Stimulated activated CD4-positive, alpha-beta T cell treated with anti-CD3 and anti-CD28 coated beads, Interleukin-2, amount 100 ng/mL, for 48 hours (primary cell): ENCODE results near the gene KLHL22.
"Not testable (repeated sequence)": the region's sequence is repeated elsewhere in the genome, so short reads cannot be mapped to it uniquely, and the experiment has no call there.

ENCODE experiments used
- DNase-seq, 2 donors: peaks; one replicate each; pipeline ENCODE4 v3.0.0-alpha.2; 2020

Gene KLHL22, protein sequence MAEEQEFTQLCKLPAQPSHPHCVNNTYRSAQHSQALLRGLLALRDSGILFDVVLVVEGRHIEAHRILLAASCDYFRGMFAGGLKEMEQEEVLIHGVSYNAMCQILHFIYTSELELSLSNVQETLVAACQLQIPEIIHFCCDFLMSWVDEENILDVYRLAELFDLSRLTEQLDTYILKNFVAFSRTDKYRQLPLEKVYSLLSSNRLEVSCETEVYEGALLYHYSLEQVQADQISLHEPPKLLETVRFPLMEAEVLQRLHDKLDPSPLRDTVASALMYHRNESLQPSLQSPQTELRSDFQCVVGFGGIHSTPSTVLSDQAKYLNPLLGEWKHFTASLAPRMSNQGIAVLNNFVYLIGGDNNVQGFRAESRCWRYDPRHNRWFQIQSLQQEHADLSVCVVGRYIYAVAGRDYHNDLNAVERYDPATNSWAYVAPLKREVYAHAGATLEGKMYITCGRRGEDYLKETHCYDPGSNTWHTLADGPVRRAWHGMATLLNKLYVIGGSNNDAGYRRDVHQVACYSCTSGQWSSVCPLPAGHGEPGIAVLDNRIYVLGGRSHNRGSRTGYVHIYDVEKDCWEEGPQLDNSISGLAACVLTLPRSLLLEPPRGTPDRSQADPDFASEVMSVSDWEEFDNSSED

GRCh38 chr22:20494978-20495860, at the start of gene KLHL22:
TSS of gene KLHL22 (minus strand) at chr22:20495795. CDS start at chr22:20489211, 6,584 bp downstream.
- no peak for DNase-seq

GRCh38 chr22:20545318-20545634, 49.7 kb upstream of the KLHL22 start:
- DNase-seq = not testable (repeated sequence)

- no peak for DNase-seq
These were observed 47.1 kb upstream of the KLHL22 start for GRCh38 chr22:20542736-20543135.

DNA sequence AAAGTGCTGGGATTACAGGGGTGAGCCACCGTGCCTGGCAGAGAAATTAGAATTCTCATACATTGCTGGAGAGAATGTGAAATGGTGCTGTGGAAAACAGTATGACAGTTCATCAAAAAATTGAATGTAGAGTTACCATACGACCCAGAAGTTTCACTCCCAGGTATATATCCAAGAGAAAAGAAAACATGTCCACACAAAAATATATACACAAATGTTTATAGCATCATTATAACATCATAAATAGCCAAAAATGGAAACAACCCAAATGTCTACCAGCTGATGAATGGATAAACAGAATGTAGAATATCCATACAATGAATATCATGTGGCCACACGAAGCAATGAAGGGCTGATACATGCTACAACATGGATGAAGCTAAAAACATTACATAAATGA, 46.5 kb upstream of the KLHL22 start:
- no peak for DNase-seq

GRCh38 chr22:20538875-20539274, 43.3 kb upstream of the KLHL22 start:
- DNase-seq = not testable (repeated sequence)

DNA sequence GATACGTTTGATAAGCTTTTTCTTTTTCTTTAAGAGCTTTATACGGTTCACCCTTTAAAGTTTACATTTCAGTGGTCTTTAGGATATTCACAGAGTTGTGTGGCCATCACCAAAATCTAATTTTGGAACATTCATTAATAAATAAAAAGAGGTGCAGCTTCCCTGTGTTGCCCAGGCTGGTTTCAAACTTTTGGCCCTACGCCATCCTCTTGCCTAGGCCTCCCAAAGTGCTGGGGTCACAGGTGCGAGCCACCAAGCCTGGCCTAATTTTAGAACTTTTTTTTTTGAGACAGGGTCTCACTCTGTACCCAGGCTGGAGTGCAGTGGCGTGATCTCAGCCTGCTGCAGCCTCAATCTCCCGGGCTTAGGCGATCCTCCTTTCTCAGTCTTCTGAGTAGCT, 42.4 kb upstream of the KLHL22 start:
- DNase-seq = no peak

- DNase-seq = no peak
These were observed 41.7 kb upstream of the KLHL22 start for GRCh38 chr22:20537325-20537756.

DNA sequence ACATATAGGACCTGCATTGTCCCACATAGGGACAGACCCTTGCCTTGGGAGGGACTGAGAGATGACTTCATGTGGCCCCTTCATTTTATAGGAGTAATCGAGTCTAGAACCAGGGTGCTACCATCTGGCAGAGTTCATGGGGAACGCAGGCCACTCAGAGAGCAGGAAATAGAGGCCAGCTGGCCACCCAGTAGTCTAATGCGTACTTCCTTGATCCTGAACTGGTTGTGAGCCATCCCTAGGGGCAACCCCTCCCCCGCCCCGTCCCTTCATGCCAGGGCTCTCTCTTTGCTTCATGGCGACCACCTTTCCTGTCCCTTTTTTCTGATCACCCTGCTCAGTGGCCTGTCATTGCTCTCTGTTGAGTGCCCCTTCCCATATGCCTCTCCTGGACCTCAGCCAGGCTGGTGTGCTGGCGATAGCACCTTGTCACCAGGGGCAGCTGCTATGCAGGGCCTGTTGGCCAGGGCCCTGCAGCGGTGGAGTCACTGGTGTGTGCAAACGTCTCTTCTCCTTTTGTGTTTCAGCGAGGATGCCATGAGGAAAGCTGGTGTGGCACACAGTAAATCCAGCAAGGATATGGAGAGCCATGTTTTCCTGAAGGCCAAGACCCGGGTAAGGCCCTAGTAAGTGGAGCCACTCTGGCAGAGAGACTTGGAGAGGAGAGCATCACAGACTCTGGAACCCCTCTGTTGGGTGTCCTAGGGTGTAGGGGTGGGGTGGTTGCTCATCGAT, 41.2 kb upstream of the KLHL22 start:
- DNase-seq = no peak

GRCh38 chr22:20533879-20534265, 38.3 kb upstream of the KLHL22 start:
- no peak for DNase-seq

- DNase-seq = no peak
These were observed 37.7 kb upstream of the KLHL22 start for GRCh38 chr22:20533095-20533878.

GRCh38 chr22:20532256-20532993, 36.8 kb upstream of the KLHL22 start:
- no peak for DNase-seq

GRCh38 chr22:20531404-20532201, 36.0 kb upstream of the KLHL22 start:
- no peak for DNase-seq

GRCh38 chr22:20531154-20531403, 35.5 kb upstream of the KLHL22 start:
- no peak for DNase-seq

DNA sequence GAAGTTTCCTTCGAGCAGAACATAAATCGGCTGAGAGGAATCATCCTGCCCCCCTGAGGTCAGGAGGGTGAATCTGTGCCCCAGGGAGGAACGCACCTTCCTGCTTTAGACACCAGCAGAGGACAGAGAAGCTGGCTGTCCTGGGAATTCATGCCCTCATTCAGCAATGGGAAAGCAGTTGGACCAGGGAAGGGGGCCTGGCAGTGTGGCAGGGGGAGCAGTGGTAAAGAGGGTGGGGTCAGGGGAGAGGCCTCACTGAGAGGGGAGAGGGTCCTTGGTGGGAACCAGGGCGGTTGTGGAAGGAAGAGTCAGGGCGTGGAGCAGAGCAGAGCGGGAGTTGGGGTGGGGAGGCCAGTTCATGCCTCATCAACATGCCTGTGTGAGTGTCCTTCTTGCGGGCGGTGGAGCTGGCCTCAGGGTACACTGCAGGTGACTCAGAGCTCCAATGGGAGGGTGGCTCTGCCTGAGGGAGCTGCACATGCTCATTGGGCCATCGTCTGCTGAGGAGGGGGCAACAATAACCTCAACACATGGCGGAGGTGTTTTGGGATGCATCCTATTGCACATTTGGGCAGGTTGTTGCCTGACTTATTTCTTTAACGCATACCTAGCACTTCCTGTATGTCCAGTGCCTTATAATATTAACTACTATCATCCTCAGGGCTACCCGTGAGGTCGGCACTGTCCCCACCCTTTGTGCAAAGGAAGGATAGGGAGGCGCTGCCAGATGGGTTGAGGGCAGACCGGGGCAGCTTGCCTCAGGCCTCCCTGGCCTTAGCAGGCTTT, 35.0 kb upstream of the KLHL22 start:
- no peak for DNase-seq

GRCh38 chr22:20528405-20528978, 32.9 kb upstream of the KLHL22 start:
- DNase-seq = no peak

- DNase-seq = no peak
These were observed 31.2 kb upstream of the KLHL22 start for GRCh38 chr22:20526628-20527355.

DNA sequence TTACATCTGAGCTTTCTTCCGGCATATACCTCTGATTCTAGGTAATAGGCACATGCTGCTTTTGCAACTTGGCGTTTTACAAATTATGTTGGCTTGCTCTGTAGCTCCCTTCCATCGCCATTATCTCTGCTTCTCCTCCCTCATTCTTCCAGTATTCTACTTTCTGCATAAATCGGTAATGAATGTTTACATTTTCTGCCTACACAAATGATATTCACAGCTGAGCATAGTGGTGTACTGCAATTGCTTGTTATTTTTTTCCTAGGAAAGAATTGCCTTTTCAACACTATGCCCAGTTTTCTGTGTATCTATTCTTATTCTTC, 30.7 kb upstream of the KLHL22 start:
- DNase-seq = no peak

DNA sequence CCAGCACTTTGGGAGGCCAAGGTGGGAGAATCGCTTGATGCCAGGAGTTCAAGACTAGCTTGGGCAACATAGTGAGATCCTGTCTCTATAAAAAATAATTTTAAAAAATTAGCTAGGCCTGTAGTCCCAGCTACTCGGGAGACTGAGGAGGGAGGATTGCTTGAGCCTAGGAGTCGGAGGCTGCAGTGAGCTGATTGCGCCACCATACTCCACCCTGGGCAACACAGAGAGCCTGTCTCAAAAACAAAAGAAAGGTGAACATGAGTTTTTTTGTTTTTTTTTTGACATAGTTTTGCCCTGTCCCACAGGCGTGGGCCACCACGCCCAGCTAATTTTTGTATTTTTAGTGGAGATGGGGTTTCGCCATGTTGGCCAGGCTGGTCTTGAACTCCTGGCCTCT, 29.5 kb upstream of the KLHL22 start:
- no peak for DNase-seq

DNA sequence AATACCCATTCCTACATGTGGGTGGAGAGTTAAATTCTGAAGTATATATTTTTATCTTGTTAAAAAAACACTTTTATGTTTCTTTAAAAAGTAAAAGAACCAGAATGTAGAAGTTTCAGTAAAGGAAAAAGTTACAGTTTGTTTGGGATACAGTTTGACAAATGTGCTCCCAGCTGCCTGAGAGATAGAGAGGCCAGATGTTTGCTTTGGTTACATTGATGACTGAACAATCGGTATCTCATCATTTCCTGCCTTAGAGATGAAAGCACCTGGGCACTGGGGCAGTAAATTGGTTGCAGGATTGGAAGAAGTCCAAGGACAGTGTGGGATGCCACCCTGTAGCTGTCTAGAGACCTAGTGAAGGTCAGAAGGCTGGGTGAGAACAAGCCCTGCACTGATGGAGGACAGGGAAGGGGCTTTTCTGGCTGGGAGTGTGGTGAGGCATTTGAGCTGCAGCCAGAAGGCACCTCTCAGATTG, 28.4 kb upstream of the KLHL22 start:
- DNase-seq = no peak
